ENCODE measurements around the gene ALG11.
A peak's percentile ranks its signal among the peaks of the same experiment; 100 is the strongest.

ALG11 gene

DNA sequence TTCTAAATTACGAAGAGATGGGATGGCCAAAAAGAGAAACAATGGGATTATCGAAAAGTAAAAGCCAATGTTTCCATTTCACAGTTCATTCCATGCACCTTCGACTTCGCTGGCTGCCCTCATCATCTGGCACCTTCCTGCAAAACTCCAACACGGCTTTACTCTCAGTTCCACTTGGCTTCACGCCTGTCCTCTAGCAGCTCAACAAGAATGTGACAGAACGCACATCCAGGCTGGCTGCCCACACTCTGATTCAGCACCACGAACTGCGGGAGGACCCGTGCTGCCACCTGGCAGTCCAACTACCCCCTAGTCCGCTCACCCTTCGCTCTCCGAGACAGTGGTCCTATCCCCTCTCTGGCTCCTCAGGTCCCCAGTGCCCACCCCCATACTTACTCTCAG lies 12.7 kb upstream of the ALG11 start:
- DNase-seq (ENCODE audit: insufficient read length) (no peak), FAIRE-seq (no peak)
- TF ChIP-seq POLR2A (IDR thresholded peaks at IDR 0.05; ENCODE audit: low read depth, low read length) = no peak
- TF ChIP-seq POLR2AphosphoS5 (IDR thresholded peaks at IDR 0.05; ENCODE audit: low read depth, low read length) = no peak
- no peak for TF ChIP-seq TAF1 (IDR thresholded peaks at IDR 0.05; ENCODE audit: borderline replicate concordance, low read depth, low read length)

DNA sequence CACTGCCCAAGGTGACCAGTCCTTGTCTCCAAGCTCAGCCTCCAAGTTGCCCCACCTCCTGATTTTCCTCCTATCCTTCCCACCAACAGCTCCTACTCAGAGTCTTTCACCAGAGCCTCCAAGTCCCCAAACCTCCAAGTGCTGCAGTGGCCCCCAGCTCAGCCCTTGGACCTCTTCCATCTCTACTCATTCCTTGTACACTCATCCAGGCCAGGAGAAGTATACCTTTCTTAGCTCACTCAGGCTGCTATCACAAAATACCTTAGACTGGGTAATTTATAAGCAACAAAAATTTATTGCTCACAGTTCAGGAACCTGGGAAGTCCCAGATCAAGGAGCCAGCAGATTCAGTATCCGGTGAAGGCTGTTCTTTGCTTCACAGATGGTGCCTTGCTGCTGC lies 12.3 kb upstream of the ALG11 start:
- no peak for DNase-seq (ENCODE audit: insufficient read length)

GRCh38 chr13:52001120-52001731 lies 11.0 kb upstream of the ALG11 start:
- peak; percentile 68 for FAIRE-seq
- no peak for TF ChIP-seq POLR2A (IDR thresholded peaks at IDR 0.05; ENCODE audit: low read depth, low read length)
- TF ChIP-seq POLR2AphosphoS5 (IDR thresholded peaks at IDR 0.05; ENCODE audit: low read depth, low read length) = no peak
- no peak for TF ChIP-seq TAF1 (IDR thresholded peaks at IDR 0.05; ENCODE audit: borderline replicate concordance, low read depth, low read length)

More for the DNA sequence above, 12.3 kb upstream of the ALG11 start:
- TF ChIP-seq POLR2AphosphoS5 (IDR thresholded peaks at IDR 0.05; ENCODE audit: low read depth, low read length) = no peak
- no peak for TF ChIP-seq TAF1 (IDR thresholded peaks at IDR 0.05; ENCODE audit: borderline replicate concordance, low read depth, low read length)
- no peak for TF ChIP-seq POLR2A (IDR thresholded peaks at IDR 0.05; ENCODE audit: low read depth, low read length)
- FAIRE-seq = no peak

DNA sequence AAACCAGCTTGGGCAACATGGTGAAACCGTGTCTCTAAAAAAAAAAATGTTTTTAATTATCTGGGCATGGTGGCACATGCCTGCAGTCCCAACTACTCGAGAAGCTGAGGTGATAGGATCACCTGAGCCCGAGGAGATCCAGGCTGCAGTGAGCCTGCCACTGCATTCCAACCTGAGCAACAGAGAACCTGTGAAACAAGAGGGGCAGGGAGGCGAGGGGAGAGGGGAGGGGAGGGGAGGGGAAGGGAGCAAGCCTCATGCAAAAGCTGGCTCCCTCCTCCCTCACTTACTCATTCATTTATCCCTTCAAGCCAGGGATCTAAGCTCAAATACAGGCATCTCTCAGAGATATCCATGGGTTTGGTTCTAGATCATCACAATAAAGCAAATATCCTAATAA lies 9.8 kb upstream of the ALG11 start:
- no peak for DNase-seq (ENCODE audit: insufficient read length)
- FAIRE-seq = no peak
- TF ChIP-seq TAF1 (IDR thresholded peaks at IDR 0.05; ENCODE audit: borderline replicate concordance, low read depth, low read length) (no peak), POLR2AphosphoS5 (IDR thresholded peaks at IDR 0.05; ENCODE audit: low read depth, low read length) (no peak), POLR2A (IDR thresholded peaks at IDR 0.05; ENCODE audit: low read depth, low read length) (no peak)

More at GRCh38 chr13:52001120-52001731, 11.0 kb upstream of the ALG11 start:
- DNase-seq (ENCODE audit: insufficient read length) = peak; percentile 39

DNA sequence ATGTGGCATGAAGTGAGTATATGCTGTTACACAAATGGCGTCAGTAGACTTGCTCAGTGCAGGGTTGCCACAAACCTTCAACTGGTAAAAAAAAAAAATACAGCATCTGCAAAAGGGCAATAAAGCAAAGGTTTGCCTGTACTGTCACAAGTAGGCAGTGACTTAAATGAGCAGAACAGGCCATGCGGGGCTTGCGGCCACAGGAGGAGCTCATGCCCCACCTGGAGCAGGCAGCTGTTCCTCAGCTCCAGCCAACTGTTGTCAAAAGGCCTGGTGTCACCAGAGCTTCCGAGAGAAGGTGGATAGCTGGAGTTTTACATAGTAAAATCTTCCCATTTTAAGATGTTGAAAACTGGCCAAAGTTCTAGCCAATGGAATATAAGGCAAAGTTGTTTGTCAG lies 8.7 kb upstream of the ALG11 start:
- no peak for DNase-seq (ENCODE audit: insufficient read length)
- no peak for FAIRE-seq
- TF ChIP-seq POLR2A (IDR thresholded peaks at IDR 0.05; ENCODE audit: low read depth, low read length) = no peak
- no peak for TF ChIP-seq POLR2AphosphoS5 (IDR thresholded peaks at IDR 0.05; ENCODE audit: low read depth, low read length)
- TF ChIP-seq TAF1 (IDR thresholded peaks at IDR 0.05; ENCODE audit: borderline replicate concordance, low read depth, low read length) = no peak

DNA sequence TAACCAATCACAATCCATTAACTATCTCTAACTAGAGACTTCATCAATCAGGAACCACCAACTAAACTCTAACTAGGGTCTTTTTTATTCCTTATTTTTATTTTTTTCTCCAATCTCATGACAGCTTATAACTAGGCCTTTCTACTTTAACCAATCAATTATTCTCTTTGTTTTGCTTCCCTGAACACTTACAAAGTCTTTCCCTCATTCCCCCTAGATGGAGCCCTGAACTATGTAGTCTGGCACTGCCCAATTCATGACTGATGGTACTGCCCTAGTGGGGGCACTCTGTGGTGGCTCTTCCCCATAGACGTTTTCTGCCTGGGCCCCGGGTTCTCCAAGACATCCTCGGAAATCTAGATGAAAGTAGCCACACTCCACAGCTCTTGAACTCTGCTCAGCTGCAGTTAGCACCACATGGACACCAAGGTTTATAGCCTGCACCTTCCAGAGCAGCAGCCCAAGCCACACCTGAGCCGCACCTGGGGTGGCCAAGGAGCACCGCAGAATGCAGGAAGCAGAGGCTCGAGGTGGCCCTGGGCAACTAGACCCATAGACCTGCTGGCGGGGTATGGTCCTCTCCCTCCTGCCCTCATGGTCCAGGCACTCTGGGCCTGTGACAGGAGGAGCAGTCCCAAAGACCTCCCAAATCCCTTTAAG lies 7.6 kb upstream of the ALG11 start:
- DNase-seq (ENCODE audit: insufficient read length) (no peak), FAIRE-seq (no peak)
- TF ChIP-seq POLR2AphosphoS5 (IDR thresholded peaks at IDR 0.05; ENCODE audit: low read depth, low read length) (no peak), TAF1 (IDR thresholded peaks at IDR 0.05; ENCODE audit: borderline replicate concordance, low read depth, low read length) (no peak), POLR2A (IDR thresholded peaks at IDR 0.05; ENCODE audit: low read depth, low read length) (no peak)

- no peak for FAIRE-seq
- TF ChIP-seq POLR2A (IDR thresholded peaks at IDR 0.05; ENCODE audit: low read depth, low read length) = no peak
- TF ChIP-seq TAF1 (IDR thresholded peaks at IDR 0.05; ENCODE audit: borderline replicate concordance, low read depth, low read length) = no peak
- TF ChIP-seq POLR2AphosphoS5 (IDR thresholded peaks at IDR 0.05; ENCODE audit: low read depth, low read length) = no peak
- no peak for DNase-seq (ENCODE audit: insufficient read length)
Observed at GRCh38 chr13:52005841-52006522, 6.2 kb upstream of the ALG11 start.

DNA sequence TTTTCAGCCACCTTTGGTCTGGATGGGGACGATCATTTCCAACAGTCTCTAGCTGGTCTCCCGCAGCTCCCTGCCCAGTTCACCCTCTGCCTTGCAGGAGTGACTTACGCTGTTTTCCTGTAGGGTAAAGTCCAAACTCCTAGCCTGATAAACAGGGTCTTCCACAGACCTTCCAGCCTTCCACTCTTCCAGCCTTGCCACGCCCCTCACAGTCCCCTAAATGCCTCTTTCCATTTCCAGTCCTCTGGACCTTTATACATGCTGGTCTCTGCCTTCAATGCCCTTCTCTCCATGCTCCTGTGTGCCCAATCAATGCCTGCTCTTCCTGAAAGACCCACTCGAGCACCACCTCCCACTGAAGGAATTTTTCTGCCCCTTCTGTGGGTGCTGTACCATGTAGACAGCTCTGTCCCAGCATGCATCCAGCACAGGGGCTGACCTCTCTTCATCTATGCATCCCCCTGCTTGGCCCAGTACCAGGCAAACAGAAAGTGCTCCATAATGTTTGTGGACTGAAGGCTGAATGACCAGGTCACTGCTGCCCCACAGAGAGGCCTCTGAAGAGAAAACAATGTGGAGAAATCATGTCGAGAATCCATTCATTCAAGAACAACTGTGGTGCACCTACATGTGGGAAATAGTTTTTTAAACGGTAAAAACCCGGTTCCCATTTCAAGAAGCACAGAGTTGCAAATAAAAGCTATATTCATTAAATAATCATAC lies 5.5 kb upstream of the ALG11 start:
- no peak for FAIRE-seq
- no peak for TF ChIP-seq POLR2AphosphoS5 (IDR thresholded peaks at IDR 0.05; ENCODE audit: low read depth, low read length)
- no peak for TF ChIP-seq POLR2A (IDR thresholded peaks at IDR 0.05; ENCODE audit: low read depth, low read length)
- no peak for TF ChIP-seq TAF1 (IDR thresholded peaks at IDR 0.05; ENCODE audit: borderline replicate concordance, low read depth, low read length)
- no peak for DNase-seq (ENCODE audit: insufficient read length)

- no peak for FAIRE-seq
Observed at GRCh38 chr13:52009946-52010345, 2.3 kb upstream of the ALG11 start.

GRCh38 chr13:52010890-52011631 lies 1.1 kb upstream of the ALG11 start, which contains the start of gene ATP7B:
Gene ATP7B, minus strand, starts transcription at chr13:52011450. Its CDS starts 113 bp downstream, at chr13:52011337.
- no peak for TF ChIP-seq TAF1 (IDR thresholded peaks at IDR 0.05; ENCODE audit: borderline replicate concordance, low read depth, low read length)
- TF ChIP-seq POLR2A (IDR thresholded peaks at IDR 0.05; ENCODE audit: low read depth, low read length) = no peak
- no peak for TF ChIP-seq POLR2AphosphoS5 (IDR thresholded peaks at IDR 0.05; ENCODE audit: low read depth, low read length)
- peak; percentile 24 for DNase-seq (ENCODE audit: insufficient read length)
- no peak for FAIRE-seq

More at GRCh38 chr13:52009946-52010345, 2.3 kb upstream of the ALG11 start:
- DNase-seq (ENCODE audit: insufficient read length) = no peak
- TF ChIP-seq POLR2A (IDR thresholded peaks at IDR 0.05; ENCODE audit: low read depth, low read length) = no peak
- no peak for TF ChIP-seq POLR2AphosphoS5 (IDR thresholded peaks at IDR 0.05; ENCODE audit: low read depth, low read length)
- no peak for TF ChIP-seq TAF1 (IDR thresholded peaks at IDR 0.05; ENCODE audit: borderline replicate concordance, low read depth, low read length)

All from GM12892 (cell line).